SK-N-SH (cell line): ENCODE data around the gene GNAI1. TPM values are rescaled to one million over a fixed set of nuclear protein-coding genes. Genes with fewer than 3 reads are reported as not detected.

Experiments
- CTCF ChIA-PET: fragments of 300-600, 350-600 bp; formaldehyde crosslinking; extraction: SDS; loops from one replicate; lab custom pipeline; 2021; lab: Yijun Ruan, JAX
- POLR2A ChIA-PET: fragments of 350-600 bp; sonication (Branson Sonifier 250); formaldehyde crosslinking; extraction: SDS; loops from one replicate; lab custom pipeline; 2020; ENCODE audit warnings: antibody characterized with exemption, inconsistent platforms; lab: Yijun Ruan, JAX
- DNase-seq: peaks from one replicate; pipeline ENCODE4 v3.0.0; 2012
- H2AFZ ChIP-seq: fragments of 200-600 bp; sonication (generic); 2 replicates; pipeline ENCODE4 v1.8.1; 2016; ENCODE audit warnings: antibody characterized with exemption, mild to moderate bottlenecking, low read depth
- H3F3A ChIP-seq: fragments of 200-600 bp; sonication (generic); replicated peaks from 2 replicates; pipeline ENCODE3; 2016; ENCODE audit warnings: antibody characterized with exemption, mild to moderate bottlenecking; ENCODE audit not compliant: insufficient read depth
- H3K27ac ChIP-seq, 2 experiments: fragments of 200-500 bp in 1 of 2; fragments of 200-600 bp in 1 of 2; sonication (Bioruptor generic) in 1 of 2; sonication (generic), shearing (Covaris generic) in 1 of 2; 2 replicates each; pipeline versions ENCODE4 v1.5.1 to v1.6.1; 2014 to 2016; ENCODE audit warnings: low read depth in 2 of 2, inconsistent platforms in 1 of 2, low read length in 1 of 2, mild to moderate bottlenecking in 1 of 2, mixed read lengths in 1 of 2
- H3K27me3 ChIP-seq: fragments of 200-600 bp; sonication (generic), shearing (Covaris generic); 2 replicates; pipeline ENCODE4 v1.6.1; 2016; ENCODE audit warnings: mixed run types; ENCODE audit not compliant: insufficient read depth
- H3K36me3 ChIP-seq, 2 experiments: fragments of 200-500 bp in 1 of 2; fragments of 200-600 bp in 1 of 2; sonication (Bioruptor generic) in 1 of 2; sonication (generic) in 1 of 2; replicated peaks in 1 of 2; 2 replicates each; pipeline versions ENCODE3 to v1.5.1; 2014 to 2016; ENCODE audit warnings: low read length in 1 of 2, mild to moderate bottlenecking in 1 of 2; ENCODE audit not compliant: insufficient read depth in 2 of 2, control insufficient read depth in 1 of 2
- H3K4me1 ChIP-seq, 2 experiments: fragments of 200-500 bp in 1 of 2; fragments of 200-600 bp in 1 of 2; sonication (Bioruptor generic) in 1 of 2; sonication (generic), shearing (Covaris generic) in 1 of 2; 2 replicates each; pipeline versions ENCODE4 v1.5.1 to v1.6.1; 2014 to 2016; ENCODE audit warnings: low read depth in 1 of 2, low read length in 1 of 2, mixed run types in 1 of 2; ENCODE audit not compliant: insufficient read depth in 2 of 2, control insufficient read depth in 1 of 2
- H3K4me2 ChIP-seq: fragments of 200-600 bp; sonication (generic), shearing (Covaris generic); 2 replicates; pipeline ENCODE4 v1.6.1; 2017; ENCODE audit warnings: mixed run types
- H3K4me3 ChIP-seq, 2 experiments: fragments of 200-500 bp in 1 of 2; fragments of 200-600 bp in 1 of 2; sonication (Bioruptor generic) in 1 of 2; sonication (generic), shearing (Covaris generic) in 1 of 2; 2 replicates each; pipeline versions ENCODE4 v1.5.1 to v1.8.1; 2014 to 2016; ENCODE audit warnings: low read depth in 2 of 2, inconsistent platforms in 1 of 2, low read length in 1 of 2, mild to moderate bottlenecking in 1 of 2, mixed read lengths in 1 of 2, moderate library complexity in 1 of 2
- H3K79me2 ChIP-seq: fragments of 200-600 bp; sonication (generic); 2 replicates; pipeline ENCODE4 v1.8.1; 2017; ENCODE audit warnings: mild to moderate bottlenecking; ENCODE audit not compliant: insufficient read depth
- H3K9ac ChIP-seq: fragments of 200-600 bp; sonication (generic); 2 replicates; pipeline ENCODE4 v1.6.1; 2017; ENCODE audit warnings: mixed run types
- H3K9me2 ChIP-seq: fragments of 200-600 bp; sonication (generic); 2 replicates; pipeline ENCODE4 v1.6.1; 2017; ENCODE audit warnings: mixed run types
- H3K9me3 ChIP-seq: fragments of 200-600 bp; sonication (generic); 2 replicates; pipeline ENCODE4 v1.6.1; 2017; ENCODE audit warnings: mixed run types, mild to moderate bottlenecking, moderate library complexity
- H4K20me1 ChIP-seq: fragments of 200-600 bp; sonication (generic); 2 replicates; pipeline ENCODE4 v1.6.1; 2017; ENCODE audit warnings: mild to moderate bottlenecking, mixed run types; ENCODE audit not compliant: insufficient read depth
- FOSL2 ChIP-seq: IDR thresholded peaks from 2 replicates; pipeline ENCODE4 v1.4.0; 2012; ENCODE audit warnings: low read depth, mild to moderate bottlenecking, moderate library complexity, borderline replicate concordance
- FOXJ3 ChIP-seq: sonication (generic); formaldehyde crosslinking; IDR thresholded peaks from 2 replicates; pipeline ENCODE4 v1.5.1; 2020; ENCODE audit warnings: mild to moderate bottlenecking, missing genetic modification reagents
- FOXM1 ChIP-seq: IDR thresholded peaks from 2 replicates; pipeline ENCODE4 v1.4.0; 2012; ENCODE audit warnings: low read depth, mild to moderate bottlenecking
- NFIC ChIP-seq: IDR thresholded peaks from 2 replicates; pipeline ENCODE4 v1.4.0; 2012; ENCODE audit warnings: borderline replicate concordance
- POLR2AphosphoS5 ChIP-seq: IDR thresholded peaks from 2 replicates; pipeline ENCODE4 v1.6.1; 2012; ENCODE audit warnings: low read depth, low read length
- RAD21 ChIP-seq: IDR thresholded peaks from 2 replicates; pipeline ENCODE4 v1.6.1; 2012; ENCODE audit warnings: mild to moderate bottlenecking, low read length
- RFX5 ChIP-seq: IDR thresholded peaks from 2 replicates; pipeline ENCODE4 v1.6.1; 2012; ENCODE audit warnings: mild to moderate bottlenecking, improper control_type of control experiment, low read length
- TCF12 ChIP-seq: IDR thresholded peaks from 2 replicates; pipeline ENCODE4 v1.4.0; 2012
- WGBS: methylation state at CpG from one replicate; pipeline ENCODE4 v1.1.6; 2017; ENCODE audit warnings: low lambda C conversion rate; 5-methylcytosine and 5-hydroxymethylcytosine counted together
- polyA plus RNA-seq, 3 experiments: library from polyadenylated mRNA; depleted of rRNA; stranded (reverse); fragments of >200 nt; gene quantifications; 2 replicates each; pipeline ENCODE4 v1.2.3, GENCODE V29; 2012
- TF ChIP-seq, protein P1 (sequence below): fragments of 150-350 bp; IDR thresholded peaks from 2 replicates; pipeline ENCODE4 v1.6.1; 2017; ENCODE audit warnings: antibody characterized with exemption, low read length, low read depth, borderline replicate concordance
- TF ChIP-seq, protein P2 (sequence below): IDR thresholded peaks from 2 replicates; pipeline ENCODE4 v1.6.1; 2012; ENCODE audit warnings: mild to moderate bottlenecking, low read depth, low read length, moderate library complexity
- TF ChIP-seq, protein P3 (sequence below): IDR thresholded peaks from 2 replicates; pipeline ENCODE4 v1.4.0; 2012; ENCODE audit warnings: low read depth, borderline replicate concordance

GNAI1 gene
- polyA plus RNA-seq, 1 of the 3 experiments (the other 2 are of a cell fraction), result 69.1 TPM

DNA sequence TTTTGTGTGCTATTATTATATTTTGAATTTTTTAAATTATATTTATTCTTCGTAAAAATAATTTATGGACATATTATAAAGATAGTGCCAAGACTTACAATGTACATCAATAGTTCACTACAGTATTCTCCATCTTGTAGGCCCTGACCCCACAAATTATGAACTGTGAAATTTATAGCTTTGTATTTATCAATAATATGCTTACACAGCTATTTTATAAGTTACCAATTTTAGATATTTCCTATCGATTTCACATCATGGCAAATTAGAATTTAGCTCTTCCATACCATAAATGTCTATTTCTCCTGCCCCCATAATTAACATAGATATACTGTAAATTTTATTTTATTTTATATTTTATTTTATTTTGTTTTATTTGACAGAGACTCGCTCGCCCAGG is 34.4 kb upstream of the GNAI1 start:
- no peak overlapping the region for H3K9ac ChIP-seq
- no peaks in the 10 kb centered on the region for H3K9me3 ChIP-seq
- no peak for TF ChIP-seq TCF12
- no peak for TF ChIP-seq NFIC
- TF ChIP-seq FOXM1, result no peak
- no peak for TF ChIP-seq RAD21
- TF ChIP-seq, protein P1, sequence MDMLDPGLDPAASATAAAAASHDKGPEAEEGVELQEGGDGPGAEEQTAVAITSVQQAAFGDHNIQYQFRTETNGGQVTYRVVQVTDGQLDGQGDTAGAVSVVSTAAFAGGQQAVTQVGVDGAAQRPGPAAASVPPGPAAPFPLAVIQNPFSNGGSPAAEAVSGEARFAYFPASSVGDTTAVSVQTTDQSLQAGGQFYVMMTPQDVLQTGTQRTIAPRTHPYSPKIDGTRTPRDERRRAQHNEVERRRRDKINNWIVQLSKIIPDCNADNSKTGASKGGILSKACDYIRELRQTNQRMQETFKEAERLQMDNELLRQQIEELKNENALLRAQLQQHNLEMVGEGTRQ, result no peak
- no peak for TF ChIP-seq RFX5
- TF ChIP-seq, protein P2, sequence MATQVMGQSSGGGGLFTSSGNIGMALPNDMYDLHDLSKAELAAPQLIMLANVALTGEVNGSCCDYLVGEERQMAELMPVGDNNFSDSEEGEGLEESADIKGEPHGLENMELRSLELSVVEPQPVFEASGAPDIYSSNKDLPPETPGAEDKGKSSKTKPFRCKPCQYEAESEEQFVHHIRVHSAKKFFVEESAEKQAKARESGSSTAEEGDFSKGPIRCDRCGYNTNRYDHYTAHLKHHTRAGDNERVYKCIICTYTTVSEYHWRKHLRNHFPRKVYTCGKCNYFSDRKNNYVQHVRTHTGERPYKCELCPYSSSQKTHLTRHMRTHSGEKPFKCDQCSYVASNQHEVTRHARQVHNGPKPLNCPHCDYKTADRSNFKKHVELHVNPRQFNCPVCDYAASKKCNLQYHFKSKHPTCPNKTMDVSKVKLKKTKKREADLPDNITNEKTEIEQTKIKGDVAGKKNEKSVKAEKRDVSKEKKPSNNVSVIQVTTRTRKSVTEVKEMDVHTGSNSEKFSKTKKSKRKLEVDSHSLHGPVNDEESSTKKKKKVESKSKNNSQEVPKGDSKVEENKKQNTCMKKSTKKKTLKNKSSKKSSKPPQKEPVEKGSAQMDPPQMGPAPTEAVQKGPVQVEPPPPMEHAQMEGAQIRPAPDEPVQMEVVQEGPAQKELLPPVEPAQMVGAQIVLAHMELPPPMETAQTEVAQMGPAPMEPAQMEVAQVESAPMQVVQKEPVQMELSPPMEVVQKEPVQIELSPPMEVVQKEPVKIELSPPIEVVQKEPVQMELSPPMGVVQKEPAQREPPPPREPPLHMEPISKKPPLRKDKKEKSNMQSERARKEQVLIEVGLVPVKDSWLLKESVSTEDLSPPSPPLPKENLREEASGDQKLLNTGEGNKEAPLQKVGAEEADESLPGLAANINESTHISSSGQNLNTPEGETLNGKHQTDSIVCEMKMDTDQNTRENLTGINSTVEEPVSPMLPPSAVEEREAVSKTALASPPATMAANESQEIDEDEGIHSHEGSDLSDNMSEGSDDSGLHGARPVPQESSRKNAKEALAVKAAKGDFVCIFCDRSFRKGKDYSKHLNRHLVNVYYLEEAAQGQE, result no peak
- TF ChIP-seq FOSL2, result no peak
- TF ChIP-seq FOXJ3 (CRISPR knock-in tag), result no peak
- TF ChIP-seq POLR2AphosphoS5, result no peak
- TF ChIP-seq, protein P3, sequence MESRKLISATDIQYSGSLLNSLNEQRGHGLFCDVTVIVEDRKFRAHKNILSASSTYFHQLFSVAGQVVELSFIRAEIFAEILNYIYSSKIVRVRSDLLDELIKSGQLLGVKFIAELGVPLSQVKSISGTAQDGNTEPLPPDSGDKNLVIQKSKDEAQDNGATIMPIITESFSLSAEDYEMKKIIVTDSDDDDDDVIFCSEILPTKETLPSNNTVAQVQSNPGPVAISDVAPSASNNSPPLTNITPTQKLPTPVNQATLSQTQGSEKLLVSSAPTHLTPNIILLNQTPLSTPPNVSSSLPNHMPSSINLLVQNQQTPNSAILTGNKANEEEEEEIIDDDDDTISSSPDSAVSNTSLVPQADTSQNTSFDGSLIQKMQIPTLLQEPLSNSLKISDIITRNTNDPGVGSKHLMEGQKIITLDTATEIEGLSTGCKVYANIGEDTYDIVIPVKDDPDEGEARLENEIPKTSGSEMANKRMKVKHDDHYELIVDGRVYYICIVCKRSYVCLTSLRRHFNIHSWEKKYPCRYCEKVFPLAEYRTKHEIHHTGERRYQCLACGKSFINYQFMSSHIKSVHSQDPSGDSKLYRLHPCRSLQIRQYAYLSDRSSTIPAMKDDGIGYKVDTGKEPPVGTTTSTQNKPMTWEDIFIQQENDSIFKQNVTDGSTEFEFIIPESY, result no peak
- TF ChIP-seq, all 33 proteins: peak for 0
- Histone ChIP-seq H3K79me2 (no peaks in the 10 kb centered on the region), H3K4me2 (no peak overlapping the region), H2AFZ (no peak overlapping the region), H3K27me3 (no peaks in the 10 kb centered on the region), H3F3A (no peaks in the 10 kb centered on the region), H3K4me3 (no peak overlapping the region), H3K9me2 (no peaks in the 10 kb centered on the region), H3K4me1 (no peaks in the 10 kb centered on the region), H3K27ac (no peak overlapping the region), H4K20me1 (no peaks in the 10 kb centered on the region), H3K36me3 (no peaks in the 10 kb centered on the region)
- CTCF ChIA-PET, result interaction anchor here (0.7 to 1.0 kb wide), 3 partner anchors 8 to 440 kb away, joined by 3 read pairs; no protein-coding TSS in a partner anchor
- DNase-seq, result no peak
- 95% methylated on average over 4 of the region's 4 CpGs for WGBS
- POLR2A ChIA-PET, result no interaction called here
